ENCODE data around the gene SP140.
"Not testable (repeated sequence)": the region's sequence is repeated elsewhere in the genome, so short reads cannot be mapped to it uniquely, and the experiment has no call there.

The SP140 gene

GRCh38 chr2:230262246-230262645 lies 36.7 kb downstream of the SP140 start:
- ChIA-PET POLR2A (no interaction called here), CTCF (no interaction called here)
- Histone ChIP-seq H3K9me3 (ENCODE audit: control insufficient read depth, insufficient read depth, low read depth, low read length) (no peaks in the 10 kb centered on the region), H3K27ac (ENCODE audit: extremely low read depth, low read depth, low read length) (no peak overlapping the region), H3K36me3 (ENCODE audit: control insufficient read depth in 2 of 2, insufficient read depth in 1 of 2, low read length in 2 of 2) (no peaks in the 10 kb centered on the region), H3K4me1 (ENCODE audit: control insufficient read depth, insufficient read depth, low read length) (no peaks in the 10 kb centered on the region), H3K4me3 (ENCODE audit: low read depth, low read length) (no peak overlapping the region)
- TF ChIP-seq ZNF146 (tag by site-specific recombination; IDR thresholded peaks at IDR 0.05) = no peak

DNA sequence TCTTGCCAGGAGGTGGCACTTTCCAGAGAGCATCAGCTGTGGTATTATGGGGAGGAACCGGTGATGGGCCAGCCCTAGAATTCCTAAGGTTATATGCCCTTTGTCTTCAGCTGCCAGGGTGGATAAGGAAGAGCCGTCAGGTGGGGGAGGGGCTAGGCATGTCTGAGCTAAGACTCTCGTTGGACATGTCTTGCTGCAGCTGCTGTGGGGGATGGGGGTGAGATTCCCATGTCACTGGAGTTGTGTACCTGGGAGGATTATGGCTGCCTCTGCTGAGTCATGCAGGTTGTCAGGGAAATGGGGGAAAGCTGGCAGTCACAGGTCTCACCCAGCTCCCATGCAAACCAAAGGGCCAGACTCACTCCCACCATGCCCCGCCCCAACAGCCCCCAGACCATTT lies 39.4 kb downstream of the SP140 start:
- H3K9me3 ChIP-seq (ENCODE audit: control insufficient read depth, insufficient read depth, low read depth, low read length); H3K36me3 ChIP-seq (ENCODE audit: control insufficient read depth in 2 of 2, insufficient read depth in 1 of 2, low read length in 2 of 2); POLR2A ChIA-PET; H3K4me3 ChIP-seq (ENCODE audit: low read depth, low read length); H3K27ac ChIP-seq (ENCODE audit: extremely low read depth, low read depth, low read length); H3K4me1 ChIP-seq (ENCODE audit: control insufficient read depth, insufficient read depth, low read length): not testable (repeated sequence)
- CTCF ChIA-PET = interaction anchor here (0.7 kb wide), 1 partner anchor 37 kb away, joined by 3 read pairs; no protein-coding TSS in a partner anchor

DNA sequence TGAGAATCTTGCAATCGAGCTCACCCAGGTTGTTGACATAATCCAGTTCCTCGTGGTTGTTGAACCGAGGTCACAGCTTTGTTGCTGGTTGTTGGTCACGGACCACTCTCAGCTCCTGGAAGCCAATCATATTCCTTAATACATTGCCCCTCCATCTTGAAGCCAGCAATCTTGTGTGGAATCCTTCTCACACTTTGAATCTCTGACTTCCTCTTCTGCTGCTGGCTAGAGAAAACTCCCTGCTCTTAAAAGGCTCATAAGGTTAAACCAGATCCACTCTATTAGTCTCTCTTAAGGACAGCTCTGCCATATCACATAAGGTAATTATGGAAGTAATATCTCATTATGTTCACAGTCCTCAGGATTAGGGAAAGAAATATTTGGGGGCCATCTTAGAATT lies 41.1 kb downstream of the SP140 start:
- H3K4me1 ChIP-seq (ENCODE audit: control insufficient read depth, insufficient read depth, low read length) = no peaks in the 10 kb centered on the region
- no peaks in the 10 kb centered on the region for H3K36me3 ChIP-seq (ENCODE audit: control insufficient read depth in 2 of 2, insufficient read depth in 1 of 2, low read length in 2 of 2)
- H3K9me3 ChIP-seq (ENCODE audit: control insufficient read depth, insufficient read depth, low read depth, low read length) = no peaks in the 10 kb centered on the region
- CTCF ChIA-PET = interaction anchor here (0.6 to 1.7 kb wide), 2 partner anchors 50 to 107 kb away, joined by 4 to 5 read pairs; no protein-coding TSS in a partner anchor
- POLR2A ChIA-PET = no interaction called here
- H3K4me3 ChIP-seq (ENCODE audit: low read depth, low read length) = no peak overlapping the region
- TF ChIP-seq ZNF623 (tag by site-specific recombination; IDR thresholded peaks at IDR 0.05) = no peak
- TF ChIP-seq ZBTB1 (tag by site-specific recombination; IDR thresholded peaks at IDR 0.05) = no peak
- TF ChIP-seq ZEB2 (tag by site-specific recombination; IDR thresholded peaks at IDR 0.05) = no peak
- TF ChIP-seq OSR2 (tag by site-specific recombination; IDR thresholded peaks at IDR 0.05) = no peak
- TF ChIP-seq ZNF324 (tag by site-specific recombination; IDR thresholded peaks at IDR 0.05) = no peak
- TF ChIP-seq, protein P1, sequence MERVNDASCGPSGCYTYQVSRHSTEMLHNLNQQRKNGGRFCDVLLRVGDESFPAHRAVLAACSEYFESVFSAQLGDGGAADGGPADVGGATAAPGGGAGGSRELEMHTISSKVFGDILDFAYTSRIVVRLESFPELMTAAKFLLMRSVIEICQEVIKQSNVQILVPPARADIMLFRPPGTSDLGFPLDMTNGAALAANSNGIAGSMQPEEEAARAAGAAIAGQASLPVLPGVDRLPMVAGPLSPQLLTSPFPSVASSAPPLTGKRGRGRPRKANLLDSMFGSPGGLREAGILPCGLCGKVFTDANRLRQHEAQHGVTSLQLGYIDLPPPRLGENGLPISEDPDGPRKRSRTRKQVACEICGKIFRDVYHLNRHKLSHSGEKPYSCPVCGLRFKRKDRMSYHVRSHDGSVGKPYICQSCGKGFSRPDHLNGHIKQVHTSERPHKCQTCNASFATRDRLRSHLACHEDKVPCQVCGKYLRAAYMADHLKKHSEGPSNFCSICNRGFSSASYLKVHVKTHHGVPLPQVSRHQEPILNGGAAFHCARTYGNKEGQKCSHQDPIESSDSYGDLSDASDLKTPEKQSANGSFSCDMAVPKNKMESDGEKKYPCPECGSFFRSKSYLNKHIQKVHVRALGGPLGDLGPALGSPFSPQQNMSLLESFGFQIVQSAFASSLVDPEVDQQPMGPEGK (tag by site-specific recombination; IDR thresholded peaks at IDR 0.05) = no peak
- TF ChIP-seq ZNF518A (tag by site-specific recombination; conservative IDR thresholded peaks at IDR 0.05; ENCODE audit: low read depth) = no peak
- TF ChIP-seq, protein P2, sequence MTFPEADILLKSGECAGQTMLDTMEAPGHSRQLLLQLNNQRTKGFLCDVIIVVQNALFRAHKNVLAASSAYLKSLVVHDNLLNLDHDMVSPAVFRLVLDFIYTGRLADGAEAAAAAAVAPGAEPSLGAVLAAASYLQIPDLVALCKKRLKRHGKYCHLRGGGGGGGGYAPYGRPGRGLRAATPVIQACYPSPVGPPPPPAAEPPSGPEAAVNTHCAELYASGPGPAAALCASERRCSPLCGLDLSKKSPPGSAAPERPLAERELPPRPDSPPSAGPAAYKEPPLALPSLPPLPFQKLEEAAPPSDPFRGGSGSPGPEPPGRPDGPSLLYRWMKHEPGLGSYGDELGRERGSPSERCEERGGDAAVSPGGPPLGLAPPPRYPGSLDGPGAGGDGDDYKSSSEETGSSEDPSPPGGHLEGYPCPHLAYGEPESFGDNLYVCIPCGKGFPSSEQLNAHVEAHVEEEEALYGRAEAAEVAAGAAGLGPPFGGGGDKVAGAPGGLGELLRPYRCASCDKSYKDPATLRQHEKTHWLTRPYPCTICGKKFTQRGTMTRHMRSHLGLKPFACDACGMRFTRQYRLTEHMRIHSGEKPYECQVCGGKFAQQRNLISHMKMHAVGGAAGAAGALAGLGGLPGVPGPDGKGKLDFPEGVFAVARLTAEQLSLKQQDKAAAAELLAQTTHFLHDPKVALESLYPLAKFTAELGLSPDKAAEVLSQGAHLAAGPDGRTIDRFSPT (tag by site-specific recombination; IDR thresholded peaks at IDR 0.05) = no peak
- TF ChIP-seq ZNF513 (tag by site-specific recombination; IDR thresholded peaks at IDR 0.05) = no peak
- TF ChIP-seq ZSCAN4 (tag by site-specific recombination; IDR thresholded peaks at IDR 0.05) = no peak
- no peak overlapping the region for H3K27ac ChIP-seq (ENCODE audit: extremely low read depth, low read depth, low read length)
